Neuron (in vitro differentiated cells): ENCODE data around the gene LCE1A.

Experiments
- H2AFZ ChIP-seq: one replicate; pipeline ENCODE4 v1.6.1; 2013; ENCODE audit warnings: low read depth, mild to moderate bottlenecking, inconsistent platforms, low read length, moderate library complexity
- H3K27me3 ChIP-seq: one replicate; pipeline ENCODE4 v1.6.1; 2013; ENCODE audit warnings: low read length; ENCODE audit not compliant: insufficient read depth
- H3K36me3 ChIP-seq: one replicate; pipeline ENCODE4 v1.6.1; 2013; ENCODE audit warnings: low read length; ENCODE audit not compliant: insufficient read depth
- H3K4me1 ChIP-seq: one replicate; pipeline ENCODE4 v1.6.1; 2013; ENCODE audit warnings: low read length; ENCODE audit not compliant: insufficient read depth
- H3K4me3 ChIP-seq: 2 replicates; pipeline ENCODE4 v1.5.1; 2013; ENCODE audit warnings: mild to moderate bottlenecking, low read length, moderate library complexity
- H3K9me3 ChIP-seq: one replicate; pipeline ENCODE4 v1.6.1; 2013; ENCODE audit warnings: low read length

LCE1A gene

DNA sequence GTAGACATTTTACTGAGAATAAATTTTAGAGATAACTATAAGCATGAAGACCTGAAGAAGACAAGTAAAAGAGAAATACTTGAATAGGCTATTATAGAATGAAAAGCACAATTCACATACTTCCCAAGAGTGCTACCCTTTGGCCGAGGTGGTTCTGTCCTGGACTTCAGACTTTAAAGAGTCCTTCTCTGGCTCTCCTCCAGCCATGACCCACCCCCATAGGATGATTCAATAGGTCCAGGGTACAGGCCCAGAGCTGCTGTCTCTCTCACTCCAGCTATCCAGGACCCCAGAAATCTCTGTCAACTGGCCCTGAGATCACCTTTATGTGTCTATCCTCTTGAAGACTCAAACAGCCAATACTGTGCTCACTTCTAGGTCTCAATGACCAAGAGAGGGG, 49.6 kb downstream of the LCE1A start:
- Histone ChIP-seq H3K36me3 (no peaks in the 10 kb centered on the region), H3K9me3 (no peaks in the 10 kb centered on the region), H3K4me1 (no peaks in the 10 kb centered on the region), H2AFZ (no peak overlapping the region), H3K27me3 (no peaks in the 10 kb centered on the region), H3K4me3 (no peak overlapping the region)
